Measurements from ENCODE around the gene CNTNAP3B. TPM values are rescaled to one million over a fixed set of nuclear protein-coding genes. Genes with fewer than 3 reads are reported as not detected.
"Not testable (repeated sequence)": the region's sequence is repeated elsewhere in the genome, so short reads cannot be mapped to it uniquely, and the experiment has no call there.

Gene CNTNAP3B
- total RNA-seq, 1 donor from 2014 or later, result 0.64 TPM

GRCh38 chr9:41938143-41938542, 191.1 kb downstream of the CNTNAP3B start:
- intact Hi-C loops (cut with micrococcal nuclease); CTCF ChIA-PET; H3K27me3 Mint-ChIP-seq; H3K27ac Mint-ChIP-seq; ATAC-seq (ENCODE audit: low read depth); H3K36me3 Mint-ChIP-seq (ENCODE audit: low read depth); DNase-seq; H3K9me3 Mint-ChIP-seq; POLR2A ChIA-PET; H3K4me1 Mint-ChIP-seq; H3K4me3 Mint-ChIP-seq: not testable (repeated sequence)

GRCh38 chr9:41935727-41936126, 193.5 kb downstream of the CNTNAP3B start:
- H3K27me3 Mint-ChIP-seq; intact Hi-C loops (cut with micrococcal nuclease); CTCF ChIA-PET; H3K4me1 Mint-ChIP-seq; DNase-seq; H3K9me3 Mint-ChIP-seq; H3K36me3 Mint-ChIP-seq (ENCODE audit: low read depth); POLR2A ChIA-PET; H3K27ac Mint-ChIP-seq; H3K4me3 Mint-ChIP-seq; ATAC-seq (ENCODE audit: low read depth): not testable (repeated sequence)

DNA sequence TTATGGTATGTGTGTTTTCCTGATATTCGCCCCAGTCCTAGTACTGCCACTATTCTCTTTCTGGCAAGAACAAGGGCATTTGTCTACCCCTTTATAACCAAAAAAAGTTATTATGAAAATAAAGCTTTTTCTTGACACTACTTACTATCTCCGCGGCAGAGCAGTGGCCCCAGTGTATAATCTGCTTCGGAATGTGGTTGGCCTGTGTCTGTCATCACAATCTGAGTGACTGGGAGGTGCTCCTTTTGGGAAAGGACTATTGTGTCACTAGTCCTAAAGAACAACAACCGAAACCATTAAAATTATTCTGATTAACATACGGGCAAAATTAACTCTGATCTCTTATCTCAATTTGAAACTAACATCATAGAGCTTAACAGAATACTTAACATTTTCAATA, 200.1 kb downstream of the CNTNAP3B start:
- POLR2A ChIA-PET; intact Hi-C loops (cut with micrococcal nuclease); DNase-seq; H3K27ac Mint-ChIP-seq; H3K27me3 Mint-ChIP-seq; H3K4me1 Mint-ChIP-seq; H3K36me3 Mint-ChIP-seq (ENCODE audit: low read depth); H3K9me3 Mint-ChIP-seq; H3K4me3 Mint-ChIP-seq; ATAC-seq (ENCODE audit: low read depth); CTCF ChIA-PET: not testable (repeated sequence)

DNA sequence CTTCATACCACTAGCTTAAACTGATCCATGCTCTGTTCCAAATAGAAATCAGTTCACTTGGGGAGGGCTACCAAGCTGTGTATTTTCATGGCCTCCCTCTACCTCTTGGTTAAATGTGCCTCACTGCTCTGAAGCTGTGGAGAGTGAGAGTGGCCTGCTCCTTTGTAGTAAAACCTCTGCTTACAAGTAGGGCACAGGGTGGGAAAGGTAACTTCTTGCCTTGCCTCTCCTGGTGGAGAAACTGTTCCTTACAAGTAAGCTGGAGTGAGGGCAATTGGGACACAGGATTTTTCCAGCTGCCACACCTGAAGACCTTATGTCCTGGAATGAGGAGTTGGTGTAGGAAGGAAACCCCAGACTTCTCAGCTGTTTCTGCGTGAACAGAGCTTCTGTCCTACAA, 211.9 kb downstream of the CNTNAP3B start:
- ATAC-seq (ENCODE audit: low read depth); H3K27me3 Mint-ChIP-seq; H3K4me1 Mint-ChIP-seq; H3K36me3 Mint-ChIP-seq (ENCODE audit: low read depth); H3K9me3 Mint-ChIP-seq; CTCF ChIA-PET; intact Hi-C loops (cut with micrococcal nuclease); POLR2A ChIA-PET; H3K27ac Mint-ChIP-seq; DNase-seq; H3K4me3 Mint-ChIP-seq: not testable (repeated sequence)

GRCh38 chr9:41905488-41905887, 223.7 kb downstream of the CNTNAP3B start:
- POLR2A ChIA-PET; ATAC-seq (ENCODE audit: low read depth); CTCF ChIA-PET; H3K4me1 Mint-ChIP-seq; H3K4me3 Mint-ChIP-seq; H3K36me3 Mint-ChIP-seq (ENCODE audit: low read depth); H3K9me3 Mint-ChIP-seq; DNase-seq; H3K27ac Mint-ChIP-seq; intact Hi-C loops (cut with micrococcal nuclease); H3K27me3 Mint-ChIP-seq: not testable (repeated sequence)

DNA sequence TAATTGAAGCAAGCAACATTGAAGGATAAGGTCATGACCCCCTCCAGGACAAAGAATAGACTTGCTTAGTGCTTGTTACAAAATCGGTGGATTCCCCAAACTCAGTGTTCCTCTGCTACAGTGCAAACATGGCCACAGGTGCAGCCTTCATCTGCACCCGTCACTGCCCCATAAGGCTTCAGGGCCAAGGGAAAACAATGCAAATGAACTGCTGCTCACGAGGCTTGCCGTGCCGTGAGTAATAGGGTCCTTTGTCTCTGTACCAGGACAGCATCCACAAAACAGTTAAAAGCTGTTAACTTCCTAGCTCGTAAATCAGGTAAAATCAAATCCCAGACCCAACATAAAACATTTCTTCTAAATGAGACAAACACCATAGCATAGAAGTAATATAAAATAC, 226.5 kb downstream of the CNTNAP3B start:
- POLR2A ChIA-PET; intact Hi-C loops (cut with micrococcal nuclease); DNase-seq; H3K36me3 Mint-ChIP-seq (ENCODE audit: low read depth); H3K27ac Mint-ChIP-seq; CTCF ChIA-PET; H3K27me3 Mint-ChIP-seq; H3K4me3 Mint-ChIP-seq; H3K9me3 Mint-ChIP-seq; ATAC-seq (ENCODE audit: low read depth); H3K4me1 Mint-ChIP-seq: not testable (repeated sequence)

DNA sequence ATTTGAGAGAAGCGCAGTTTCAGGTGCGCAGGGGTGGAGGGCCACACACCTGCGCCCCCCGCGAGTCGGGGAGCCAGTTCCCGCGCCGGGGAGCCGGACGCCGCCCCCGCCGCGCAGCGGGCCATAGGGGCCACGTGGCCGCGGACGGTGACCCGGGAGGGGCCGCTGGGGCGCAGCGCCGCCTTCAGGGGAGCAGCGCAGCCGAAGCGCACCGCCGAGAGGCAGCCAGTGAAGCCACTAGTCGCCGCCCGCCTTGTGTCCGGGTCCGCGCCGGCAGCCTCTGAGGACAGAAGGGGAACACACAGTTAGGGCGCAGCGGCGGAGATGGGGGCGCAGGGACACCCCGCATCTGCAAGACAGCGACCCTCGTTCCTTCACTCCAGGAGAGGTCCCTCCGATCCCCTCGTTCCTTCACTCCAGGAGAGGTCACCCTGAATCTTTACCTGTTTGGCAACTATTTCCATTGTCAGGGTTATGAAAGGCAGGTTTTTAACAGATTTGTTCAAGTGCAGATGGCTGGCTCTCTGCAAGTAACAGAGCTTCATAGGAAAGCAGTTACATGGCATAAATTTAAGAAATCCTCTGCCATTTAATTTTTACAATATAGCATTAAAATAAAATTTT, 230.4 kb downstream of the CNTNAP3B start:
- POLR2A ChIA-PET; CTCF ChIA-PET; intact Hi-C loops (cut with micrococcal nuclease); H3K27me3 Mint-ChIP-seq; H3K9me3 Mint-ChIP-seq; H3K36me3 Mint-ChIP-seq (ENCODE audit: low read depth); H3K4me3 Mint-ChIP-seq; DNase-seq; H3K4me1 Mint-ChIP-seq; ATAC-seq (ENCODE audit: low read depth); H3K27ac Mint-ChIP-seq: not testable (repeated sequence)

DNA sequence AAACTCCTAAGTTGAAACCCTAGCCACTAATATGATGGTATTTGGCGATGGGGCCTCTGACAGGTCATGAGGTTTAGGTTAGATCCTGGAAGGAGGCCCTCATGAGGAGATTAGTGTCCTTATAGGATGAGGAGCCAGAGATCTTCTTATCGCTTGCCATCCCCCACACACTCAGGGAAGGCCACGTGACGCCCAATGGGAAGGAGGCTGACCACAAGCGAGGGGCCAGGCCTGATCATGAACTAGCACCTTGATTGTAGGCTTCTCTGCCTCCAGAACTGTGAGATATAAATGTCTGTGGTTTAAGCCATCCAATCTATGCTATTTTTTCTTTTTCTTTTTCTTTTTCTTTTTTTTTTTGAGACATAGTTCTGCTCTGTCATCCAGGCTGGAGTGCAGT, 254.7 kb downstream of the CNTNAP3B start:
- H3K9me3 Mint-ChIP-seq; H3K4me1 Mint-ChIP-seq; H3K36me3 Mint-ChIP-seq (ENCODE audit: low read depth); POLR2A ChIA-PET; DNase-seq; H3K27me3 Mint-ChIP-seq; H3K27ac Mint-ChIP-seq; intact Hi-C loops (cut with micrococcal nuclease); ATAC-seq (ENCODE audit: low read depth); CTCF ChIA-PET; H3K4me3 Mint-ChIP-seq: not testable (repeated sequence)

- ATAC-seq (ENCODE audit: low read depth); H3K9me3 Mint-ChIP-seq; H3K36me3 Mint-ChIP-seq (ENCODE audit: low read depth); POLR2A ChIA-PET; H3K27ac Mint-ChIP-seq; DNase-seq; intact Hi-C loops (cut with micrococcal nuclease); H3K4me3 Mint-ChIP-seq; CTCF ChIA-PET; H3K4me1 Mint-ChIP-seq; H3K27me3 Mint-ChIP-seq: not testable (repeated sequence)
These were observed 273.8 kb downstream of the CNTNAP3B start for GRCh38 chr9:41855422-41855821.

GRCh38 chr9:41851848-41852740, 277.1 kb downstream of the CNTNAP3B start:
- ATAC-seq (ENCODE audit: low read depth); H3K4me1 Mint-ChIP-seq; H3K9me3 Mint-ChIP-seq; H3K27ac Mint-ChIP-seq; intact Hi-C loops (cut with micrococcal nuclease); H3K4me3 Mint-ChIP-seq; DNase-seq; CTCF ChIA-PET; H3K27me3 Mint-ChIP-seq; POLR2A ChIA-PET; H3K36me3 Mint-ChIP-seq (ENCODE audit: low read depth): not testable (repeated sequence)

- POLR2A ChIA-PET; H3K36me3 Mint-ChIP-seq (ENCODE audit: low read depth); H3K27me3 Mint-ChIP-seq: not testable (repeated sequence)
These were observed 281.4 kb downstream of the CNTNAP3B start for GRCh38 chr9:41847829-41848228.

More at GRCh38 chr9:41847829-41848228, 281.4 kb downstream of the CNTNAP3B start:
- CTCF ChIA-PET; H3K4me3 Mint-ChIP-seq; H3K4me1 Mint-ChIP-seq; H3K27ac Mint-ChIP-seq; ATAC-seq (ENCODE audit: low read depth); intact Hi-C loops (cut with micrococcal nuclease); DNase-seq; H3K9me3 Mint-ChIP-seq: not testable (repeated sequence)

All from activated B cell treated with CpG ODN at 0.5 μM for 24 hours (primary cell).